Activated CD4-positive, alpha-beta T cell treated with anti-CD3 and anti-CD28 coated beads, Interleukin-2, Interleukin-4, amounts not matched to agents 100 ng/mL and 50 ng/mL, durations not matched to agents 16 hours and 8 hours (primary cell): Measurements from ENCODE around the gene ITGA4.

Experiments
- DNase-seq: peaks from one replicate; pipeline ENCODE4 v3.0.0-alpha.2; 2020; ENCODE audit warnings: low spot score

The ITGA4 gene

GRCh38 chr2:181458871-181459270 is 1.7 kb downstream of the ITGA4 start:
- no peak for DNase-seq

DNA sequence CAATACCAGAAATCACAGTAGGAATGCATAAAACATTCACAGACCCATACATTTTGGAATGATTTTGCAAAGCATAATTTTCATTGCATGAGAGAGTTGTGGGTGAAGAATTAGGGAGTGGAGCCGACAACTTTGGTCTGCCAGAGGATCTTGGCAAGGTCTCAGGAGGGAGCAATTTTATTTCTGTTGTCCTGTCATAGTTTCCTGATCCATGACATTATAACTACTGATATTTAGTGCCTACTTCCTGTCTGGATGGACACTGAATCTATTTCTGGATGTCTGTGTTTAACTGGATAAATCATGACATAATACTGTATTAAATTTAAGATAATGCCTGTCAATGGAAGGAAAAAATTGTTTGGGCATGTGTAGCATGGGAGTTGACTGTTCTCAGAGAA is 2.4 kb downstream of the ITGA4 start:
- no peak for DNase-seq

DNA sequence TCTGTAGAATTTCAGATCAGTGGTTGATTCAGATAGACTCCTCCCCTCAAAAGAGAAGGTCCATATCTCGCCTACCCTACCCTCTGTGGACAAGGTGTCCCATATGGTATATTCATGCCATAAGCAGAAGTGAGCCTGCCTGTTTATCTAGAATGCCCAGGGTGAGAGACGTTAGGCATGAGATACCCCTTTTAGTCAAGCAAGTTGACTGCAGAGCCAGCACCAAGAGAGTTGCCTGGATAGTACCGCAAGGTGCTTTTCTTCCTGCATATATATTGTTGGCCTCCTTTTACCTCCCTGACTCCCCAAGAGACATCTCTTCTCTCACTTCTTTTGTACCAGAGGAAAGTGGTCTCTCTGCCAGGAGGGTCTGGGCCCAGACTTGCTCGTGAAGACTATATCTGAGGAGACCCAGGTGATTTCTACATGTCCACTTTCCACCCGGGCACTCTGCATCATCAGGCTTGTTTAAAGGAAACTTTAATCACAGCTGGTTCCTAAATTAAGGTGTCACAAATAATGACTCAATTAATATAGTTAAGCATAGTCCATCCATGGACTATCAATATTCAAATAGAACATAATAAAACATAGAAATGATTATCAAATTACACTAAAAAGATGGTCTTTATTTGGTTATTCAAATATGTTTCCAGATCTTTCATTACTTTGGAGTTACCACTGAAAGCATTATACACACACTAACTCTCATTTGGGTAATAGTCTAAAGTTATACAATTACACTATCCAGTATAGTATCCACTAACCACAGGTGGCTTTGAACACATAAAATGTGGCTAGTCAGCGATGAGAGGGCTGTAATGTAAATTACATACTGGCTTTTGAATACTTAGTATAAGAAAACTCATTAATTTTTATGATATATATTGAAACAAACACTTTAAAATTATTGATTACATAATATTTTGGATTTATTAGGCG is 4.1 kb downstream of the ITGA4 start:
- DNase-seq: no peak

DNA sequence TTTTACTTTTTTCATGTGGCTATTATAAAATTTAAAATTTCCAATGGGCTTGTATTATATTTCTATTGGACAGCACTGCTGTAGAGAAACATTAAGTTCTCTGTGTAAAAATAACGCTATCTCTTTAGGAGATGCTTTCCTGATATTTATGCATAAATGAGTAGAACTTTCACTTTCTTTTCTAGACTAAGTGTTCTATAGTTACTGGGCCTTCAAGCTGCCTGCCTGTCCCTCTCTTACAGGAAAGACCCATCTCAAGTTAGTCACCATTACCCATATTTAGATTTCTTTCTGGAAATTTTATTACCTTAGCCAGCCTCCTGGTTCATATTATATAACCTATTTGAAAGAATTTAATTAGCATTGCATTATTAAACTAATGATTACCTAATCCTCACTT is 4.8 kb downstream of the ITGA4 start:
- no peak for DNase-seq

- no peak for DNase-seq
These were observed 6.4 kb downstream of the ITGA4 start for GRCh38 chr2:181463588-181463987.

DNA sequence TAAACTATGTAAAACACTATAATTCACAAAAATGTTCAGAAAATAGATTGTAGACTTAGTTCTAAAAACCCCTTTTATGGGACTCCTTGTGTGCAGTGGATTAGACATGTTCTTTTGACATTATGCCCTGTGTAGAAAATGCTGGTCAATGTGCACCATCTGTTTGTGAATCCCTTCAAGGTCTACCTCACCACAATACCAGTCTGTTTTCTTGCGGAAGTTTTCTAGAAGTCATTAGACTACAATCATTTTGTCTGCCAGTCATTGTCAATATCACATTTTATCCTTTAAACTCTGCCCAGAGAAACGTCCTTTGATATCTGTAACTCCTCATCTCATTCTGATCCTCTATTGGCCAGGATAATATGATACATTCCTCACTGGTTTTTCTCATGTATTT is 7.8 kb downstream of the ITGA4 start:
- DNase-seq: no peak

GRCh38 chr2:181465676-181466375 is 8.6 kb downstream of the ITGA4 start:
- DNase-seq: no peak

DNA sequence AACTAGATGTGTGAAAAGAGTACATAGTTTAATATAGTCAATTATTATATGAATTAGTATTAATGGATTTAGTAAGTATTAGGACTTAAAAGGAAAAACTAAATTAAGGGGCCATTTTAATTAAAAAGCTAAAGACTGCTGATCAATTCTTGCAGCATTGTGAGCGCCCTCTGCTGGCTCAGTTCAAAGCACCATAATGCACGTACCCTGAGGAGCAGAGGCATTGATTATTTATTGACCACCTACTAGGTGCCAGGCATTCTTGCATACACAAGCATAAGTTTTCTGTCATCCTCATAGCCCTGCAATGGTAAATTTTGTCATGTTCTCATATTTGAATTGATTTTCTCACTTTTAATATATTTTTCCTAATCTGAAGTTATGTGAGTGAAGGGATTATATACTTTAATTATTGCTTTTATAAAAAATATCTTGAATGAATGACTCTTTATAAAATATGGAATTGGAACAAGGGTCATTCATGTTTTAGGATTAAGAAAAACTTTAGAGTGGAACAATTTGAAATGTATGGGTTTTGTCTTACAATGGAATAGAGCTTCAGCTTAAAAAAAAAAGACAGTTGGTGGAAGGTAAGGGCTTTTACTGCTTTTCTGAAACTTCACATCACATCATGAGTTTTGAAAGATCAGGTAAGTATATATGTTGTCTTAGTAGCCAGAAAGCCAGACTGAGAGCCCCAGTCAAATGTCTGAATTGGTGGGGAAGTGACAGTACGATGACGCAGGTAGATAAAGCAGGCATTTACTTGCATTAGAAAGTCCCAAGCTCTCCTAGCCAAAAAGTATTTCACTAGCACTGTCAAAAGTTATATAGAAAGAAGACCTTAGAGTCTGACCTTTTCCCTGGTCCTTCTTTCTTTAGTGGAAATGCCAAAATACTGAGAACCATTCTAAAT is 9.7 kb downstream of the ITGA4 start:
- peak; percentile 75 for DNase-seq

- no peak for DNase-seq
These were observed 11.0 kb downstream of the ITGA4 start for GRCh38 chr2:181467966-181468707.

GRCh38 chr2:181468811-181469210 is 11.6 kb downstream of the ITGA4 start:
- DNase-seq: no peak

DNA sequence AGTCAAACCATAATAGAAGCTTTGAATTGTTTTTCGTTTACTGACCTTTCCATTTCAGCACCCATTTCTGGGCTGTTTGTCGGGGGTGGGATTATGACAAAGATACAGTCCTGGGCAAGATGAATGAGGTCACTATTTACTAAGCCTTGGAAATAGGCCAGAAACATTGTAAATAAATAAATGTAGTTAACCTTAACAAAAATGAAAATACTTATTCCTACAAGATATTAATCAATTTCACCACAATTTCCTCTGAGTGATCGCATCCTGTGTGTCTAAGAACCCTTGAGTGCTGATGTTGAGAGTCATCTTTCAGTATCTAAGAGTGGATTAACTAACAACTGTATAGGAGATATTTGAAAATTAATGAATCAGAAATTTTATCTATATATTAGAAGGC is 14.0 kb downstream of the ITGA4 start:
- no peak for DNase-seq

DNA sequence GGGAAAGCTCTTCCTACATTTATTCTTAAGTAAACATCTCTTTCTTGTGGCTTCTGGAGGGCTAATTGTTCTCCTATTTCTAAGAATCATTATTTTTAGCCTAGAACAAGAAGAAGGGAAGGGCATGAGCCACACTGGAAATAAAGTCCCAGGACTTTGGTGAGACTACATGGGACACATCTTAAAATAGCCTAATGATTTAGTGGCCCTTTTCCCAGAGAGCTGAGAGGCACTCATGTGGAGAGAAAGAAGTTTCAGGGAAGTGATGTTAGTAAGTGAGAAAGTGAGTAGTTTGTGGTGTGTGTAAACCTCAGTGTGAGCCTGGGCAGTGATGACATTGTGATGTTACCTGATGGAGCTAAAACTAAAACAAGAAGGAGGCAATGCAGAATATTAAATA is 14.6 kb downstream of the ITGA4 start:
- no peak for DNase-seq

DNA sequence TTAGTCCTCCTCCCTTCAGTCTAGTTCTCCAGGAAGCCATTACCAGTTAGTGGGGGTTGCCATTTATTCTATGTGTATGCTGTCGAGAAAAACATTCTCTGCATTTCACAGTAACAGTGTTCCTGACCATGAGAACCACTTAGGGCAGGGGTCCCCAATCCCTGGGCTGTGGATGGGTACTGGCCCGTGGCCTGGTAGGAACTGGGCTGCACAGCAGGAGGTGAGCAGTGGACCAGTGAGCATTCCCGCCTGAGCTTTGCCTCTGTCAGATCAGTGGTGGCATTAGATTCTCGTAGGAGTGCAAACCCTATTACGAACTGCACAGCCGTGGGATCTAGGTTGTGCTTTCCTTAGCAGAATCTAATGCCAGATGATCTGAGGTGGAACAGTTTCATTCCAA is 15.8 kb downstream of the ITGA4 start:
- no peak for DNase-seq

- DNase-seq: no peak
These were observed 17.2 kb downstream of the ITGA4 start for GRCh38 chr2:181474222-181474881.

DNA sequence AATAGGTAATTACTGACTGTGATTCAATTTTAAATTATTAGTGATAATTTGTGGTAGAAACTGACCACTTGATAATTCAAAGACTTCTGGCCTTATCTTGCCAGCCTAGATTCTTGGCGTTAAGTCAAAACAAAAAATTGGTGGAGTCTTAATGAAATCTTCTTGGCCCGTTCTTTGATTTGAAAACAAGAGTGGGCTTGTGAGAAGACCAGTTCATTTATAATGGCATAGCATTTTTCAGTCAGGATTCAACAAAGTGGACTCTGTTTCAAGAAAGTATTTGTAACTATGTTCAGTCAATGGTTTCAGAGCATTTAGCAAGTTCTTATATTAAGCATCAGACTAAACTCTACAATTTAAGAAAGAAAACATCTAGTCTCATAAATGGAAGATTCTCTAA is 26.0 kb downstream of the ITGA4 start:
- no peak for DNase-seq

- DNase-seq: no peak
These were observed 26.7 kb downstream of the ITGA4 start for GRCh38 chr2:181483876-181484275.

DNA sequence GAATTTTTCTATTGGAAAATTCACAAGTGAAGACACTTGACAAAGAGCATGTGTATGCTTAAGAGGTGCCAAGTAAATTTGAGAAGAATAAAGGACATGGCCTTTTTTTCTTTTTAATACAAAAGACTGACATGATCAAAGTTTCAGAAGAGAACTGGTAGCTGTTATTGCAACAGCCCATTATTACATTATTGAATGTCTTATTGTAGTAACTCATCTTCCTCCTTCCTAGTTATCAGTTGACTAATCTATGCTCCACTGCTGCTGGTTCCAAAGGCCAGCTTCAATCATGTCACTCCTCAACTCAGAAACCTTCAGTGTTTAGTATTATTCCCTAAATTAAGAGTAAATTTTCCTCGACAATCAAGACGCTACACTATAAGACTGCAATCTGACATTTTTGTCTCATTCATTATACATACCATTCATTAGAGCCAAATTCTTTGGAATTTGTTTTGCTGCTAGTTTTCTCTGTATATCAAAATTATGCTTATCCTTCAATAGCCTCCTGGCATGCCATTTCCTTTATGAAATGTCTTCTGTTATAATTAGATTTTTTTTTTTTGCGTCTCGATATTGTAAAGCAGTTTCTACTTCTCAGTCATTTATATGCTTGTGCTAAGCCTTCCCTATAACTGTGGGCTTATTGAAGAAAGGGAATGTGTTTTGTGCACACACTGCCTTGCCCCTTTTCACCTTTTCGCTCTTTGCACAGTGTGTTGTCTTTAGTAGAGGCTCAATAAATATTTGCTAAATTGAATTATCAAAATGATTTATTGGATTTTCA is 27.9 kb downstream of the ITGA4 start:
- no peak for DNase-seq

DNA sequence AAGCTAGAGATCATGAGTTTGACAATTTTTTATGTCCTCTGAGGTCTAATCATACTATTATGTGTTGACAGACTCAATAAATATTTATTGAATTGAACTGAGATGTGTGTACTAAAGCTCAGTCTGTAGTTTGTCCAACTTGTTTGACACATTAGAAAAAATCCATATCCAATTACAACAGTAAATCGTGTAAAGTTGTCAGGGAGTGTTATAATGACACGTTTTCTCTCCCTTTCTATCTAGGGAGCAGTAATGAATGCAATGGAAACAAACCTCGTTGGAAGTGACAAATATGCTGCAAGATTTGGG is 28.4 kb downstream of the ITGA4 start:
- no peak for DNase-seq

GRCh38 chr2:181499231-181499630 is 42.0 kb downstream of the ITGA4 start:
- DNase-seq: no peak

- no peak for DNase-seq
These were observed 43.0 kb downstream of the ITGA4 start for GRCh38 chr2:181500201-181500600.
